Left colon (tissue), 2 donors: ENCODE results near the gene SHISA4. TPM values are rescaled to one million over a fixed set of nuclear protein-coding genes. Genes with fewer than 3 reads are reported as not detected.

Source experiments
- microRNA-seq, 2 donors: library from miRNA; unstranded; fragments of <30 nt; microRNA quantifications; one replicate each; pipeline versions ENCODE4 v1.1.0 to v1.2.0, GENCODE V29; 2020
- total RNA-seq, 2 donors: library from RNA; stranded (reverse); fragmentation: NEBNext Ultra II Directional; extraction: Animal tissue kit (Norgen Biotek cat#: 25700); gene quantifications; one replicate each; pipeline ENCODE4 v1.2.1, GENCODE V29; 2021
- donor health status: DM: no; HTN: no; CAD: no.
- donor health status: DM: yes; HTN: yes; CAD: no.

The SHISA4 gene
- total RNA-seq, 2 donors from 2014 or later: 1.7 to 2.6 TPM

Small RNA genes within 50 kb of the gene (microRNA-seq; reads per million reads assigned to microRNA genes)
- gene MIR6739: 0 reads per million in 2 donors

Other genes starting within 250 kb of the SHISA4 start
- gene IPO9, start 59.7 kb upstream of the SHISA4 start, total RNA-seq: 10 to 100 TPM; 22.0 to 24.3 TPM
- gene LMOD1, start 57.6 kb downstream of the SHISA4 start, total RNA-seq: 10 to 100 TPM in 1 of 2 donors, 1 to 10 TPM in 1; 9.4 to 58.4 TPM
- gene TIMM17A, start 66.6 kb downstream of the SHISA4 start, total RNA-seq: 10 to 100 TPM; 53.1 to 60.1 TPM
- 100 to 1,000 TPM; 124 to 139 TPM for gene RNPEP, start 93.8 kb downstream of the SHISA4 start, total RNA-seq
- gene ELF3, start 121.7 kb downstream of the SHISA4 start, total RNA-seq: 1,000 to 10,000 TPM; 1,089 to 1,608 TPM
- 1 to 10 TPM in 1 of 2 donors, under 1 TPM in 1; 0.76 to 2.1 TPM for gene GPR37L1, start 234.0 kb downstream of the SHISA4 start, total RNA-seq